Loucy (cell line): ENCODE data around the gene HRC.

ENCODE experiments used
- H2AFZ ChIP-seq: fragments of 200-600 bp; sonication (generic); 2 replicates; pipeline ENCODE4 v1.6.0; 2016; ENCODE audit warnings: antibody characterized with exemption, mild to moderate bottlenecking, low read length, moderate library complexity
- H3F3A ChIP-seq: fragments of 200-600 bp; 2 replicates; pipeline ENCODE4 v1.6.0; 2016; ENCODE audit warnings: antibody characterized with exemption, low read depth, mild to moderate bottlenecking
- H3K27me3 ChIP-seq: fragments of 200-600 bp; sonication (generic); 2 replicates; pipeline ENCODE4 v1.6.1; 2014; ENCODE audit warnings: low read length, mild to moderate bottlenecking; ENCODE audit not compliant: insufficient read depth, poor library complexity, severe bottlenecking
- H3K36me3 ChIP-seq: fragments of 200-600 bp; sonication (generic); 2 replicates; pipeline ENCODE4 v1.6.1; 2016; ENCODE audit warnings: low read length; ENCODE audit not compliant: insufficient read depth
- H3K4me1 ChIP-seq: fragments of 200-600 bp; sonication (generic); 2 replicates; pipeline ENCODE4 v1.5.1; 2014; ENCODE audit warnings: low read length, mild to moderate bottlenecking; ENCODE audit not compliant: insufficient read depth, poor library complexity, severe bottlenecking
- H3K4me2 ChIP-seq: fragments of 200-600 bp; sonication (generic); 2 replicates; pipeline ENCODE4 v1.6.0; 2014; ENCODE audit warnings: antibody characterized with exemption, low read length, low read depth, mild to moderate bottlenecking; ENCODE audit not compliant: poor library complexity, severe bottlenecking
- H3K4me3 ChIP-seq: fragments of 200-600 bp; sonication (generic); 2 replicates; pipeline ENCODE4 v1.5.1; 2014; ENCODE audit warnings: low read length, mild to moderate bottlenecking, mixed read lengths; ENCODE audit not compliant: poor library complexity, severe bottlenecking
- H3K79me2 ChIP-seq: fragments of 200-600 bp; sonication (generic); 2 replicates; pipeline ENCODE4 v1.6.1; 2014; ENCODE audit warnings: low read length; ENCODE audit not compliant: insufficient read depth
- H3K9ac ChIP-seq: fragments of 200-600 bp; sonication (generic); 2 replicates; pipeline ENCODE4 v1.6.0; 2014; ENCODE audit warnings: mild to moderate bottlenecking, low read depth, low read length, moderate library complexity; ENCODE audit not compliant: poor library complexity, severe bottlenecking
- H3K9me2 ChIP-seq: fragments of 200-600 bp; sonication (generic); replicated peaks from 2 replicates; pipeline ENCODE4 v1.6.1; 2016; ENCODE audit warnings: low read depth, low read length, mixed read lengths
- H3K9me3 ChIP-seq: fragments of 200-600 bp; sonication (generic); 2 replicates; pipeline ENCODE4 v1.6.1; 2014; ENCODE audit warnings: mild to moderate bottlenecking, antibody characterized with exemption, low read length, low read depth; ENCODE audit not compliant: insufficient read depth
- H4K20me1 ChIP-seq: fragments of 200-600 bp; sonication (generic); 2 replicates; pipeline ENCODE4 v1.6.0; 2014; ENCODE audit warnings: antibody characterized with exemption, low read length, mild to moderate bottlenecking; ENCODE audit not compliant: insufficient read depth, poor library complexity, severe bottlenecking
- EZH2phosphoT487 ChIP-seq: fragments of 200-600 bp; IDR thresholded peaks from 2 replicates; pipeline ENCODE4 v1.6.1; 2018; ENCODE audit warnings: antibody characterized with exemption, mild to moderate bottlenecking, moderate library complexity, borderline replicate concordance
- TF ChIP-seq, protein P1 (sequence below): fragments of 200-600 bp; sonication (generic); conservative IDR thresholded peaks from 2 replicates; pipeline ENCODE4 v1.5.1; 2014; ENCODE audit warnings: mild to moderate bottlenecking, antibody characterized with exemption, low read length

The HRC gene

DNA sequence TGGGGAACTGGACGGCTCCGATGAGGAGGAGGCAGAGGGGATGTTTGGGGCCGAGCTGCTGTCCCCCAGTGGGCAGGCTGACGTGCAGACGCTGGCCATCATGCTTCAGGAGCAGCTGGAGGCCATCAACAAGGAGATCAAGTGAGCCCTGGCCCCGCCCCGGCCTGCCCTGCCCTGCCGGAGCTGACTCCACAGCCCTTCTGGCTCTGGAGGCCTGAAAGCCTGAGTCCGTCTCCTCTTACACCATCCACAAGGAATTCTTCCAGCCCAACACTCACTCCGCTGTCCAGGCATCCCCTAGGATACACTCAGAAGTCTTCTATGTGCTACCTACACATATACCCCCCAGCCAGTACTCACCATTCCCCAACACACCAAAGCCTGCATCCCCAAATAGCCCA is 18.4 kb downstream of the HRC start:
- no peak overlapping the region for H3K4me2 ChIP-seq
- no peaks in the 10 kb centered on the region for H3K9me2 ChIP-seq
- no peak overlapping the region for H3K9ac ChIP-seq
- TF ChIP-seq, protein P1, sequence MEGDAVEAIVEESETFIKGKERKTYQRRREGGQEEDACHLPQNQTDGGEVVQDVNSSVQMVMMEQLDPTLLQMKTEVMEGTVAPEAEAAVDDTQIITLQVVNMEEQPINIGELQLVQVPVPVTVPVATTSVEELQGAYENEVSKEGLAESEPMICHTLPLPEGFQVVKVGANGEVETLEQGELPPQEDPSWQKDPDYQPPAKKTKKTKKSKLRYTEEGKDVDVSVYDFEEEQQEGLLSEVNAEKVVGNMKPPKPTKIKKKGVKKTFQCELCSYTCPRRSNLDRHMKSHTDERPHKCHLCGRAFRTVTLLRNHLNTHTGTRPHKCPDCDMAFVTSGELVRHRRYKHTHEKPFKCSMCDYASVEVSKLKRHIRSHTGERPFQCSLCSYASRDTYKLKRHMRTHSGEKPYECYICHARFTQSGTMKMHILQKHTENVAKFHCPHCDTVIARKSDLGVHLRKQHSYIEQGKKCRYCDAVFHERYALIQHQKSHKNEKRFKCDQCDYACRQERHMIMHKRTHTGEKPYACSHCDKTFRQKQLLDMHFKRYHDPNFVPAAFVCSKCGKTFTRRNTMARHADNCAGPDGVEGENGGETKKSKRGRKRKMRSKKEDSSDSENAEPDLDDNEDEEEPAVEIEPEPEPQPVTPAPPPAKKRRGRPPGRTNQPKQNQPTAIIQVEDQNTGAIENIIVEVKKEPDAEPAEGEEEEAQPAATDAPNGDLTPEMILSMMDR, result no peak
- TF ChIP-seq EZH2phosphoT487, result no peak
- H3K36me3 ChIP-seq, result no peaks in the 10 kb centered on the region
- H3K27me3 ChIP-seq, result no peaks in the 10 kb centered on the region
- H3K4me3 ChIP-seq, result no peak overlapping the region
- H3K4me1 ChIP-seq, result no peaks in the 10 kb centered on the region
- H3K9me3 ChIP-seq, result no peaks in the 10 kb centered on the region
- H3F3A ChIP-seq, result no peaks in the 10 kb centered on the region
- no peak overlapping the region for H2AFZ ChIP-seq
- H3K79me2 ChIP-seq, result no peaks in the 10 kb centered on the region
- no peaks in the 10 kb centered on the region for H4K20me1 ChIP-seq

DNA sequence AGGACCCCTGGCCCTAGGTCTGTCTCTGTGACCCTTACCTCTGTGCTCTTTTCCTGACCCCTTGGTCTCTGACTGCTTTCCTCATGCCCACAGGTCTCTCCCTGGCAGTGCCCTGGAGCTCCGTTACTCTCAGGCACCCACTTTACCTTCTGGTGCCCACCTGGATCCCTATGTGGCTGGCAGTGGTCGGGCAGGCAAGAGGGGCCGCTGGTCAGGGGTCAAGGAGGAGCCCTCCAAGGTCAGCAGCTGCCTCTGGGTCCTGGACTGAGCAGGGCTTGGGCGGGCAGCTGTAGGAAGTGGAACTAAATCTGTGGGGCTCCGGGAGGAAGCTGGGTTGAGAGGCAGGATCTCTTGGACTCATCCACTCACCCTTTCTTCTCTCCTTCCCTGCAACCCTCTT is 19.5 kb downstream of the HRC start:
- Histone ChIP-seq H2AFZ (no peak overlapping the region), H3K4me1 (no peaks in the 10 kb centered on the region), H4K20me1 (no peaks in the 10 kb centered on the region), H3K9me2 (no peaks in the 10 kb centered on the region), H3K27me3 (no peaks in the 10 kb centered on the region), H3K79me2 (no peaks in the 10 kb centered on the region), H3K9ac (no peak overlapping the region), H3K4me3 (no peak overlapping the region), H3K36me3 (no peaks in the 10 kb centered on the region), H3F3A (no peaks in the 10 kb centered on the region), H3K4me2 (no peak overlapping the region), H3K9me3 (no peaks in the 10 kb centered on the region)
- no peak for TF ChIP-seq EZH2phosphoT487
- TF ChIP-seq, protein P1, result no peak

DNA sequence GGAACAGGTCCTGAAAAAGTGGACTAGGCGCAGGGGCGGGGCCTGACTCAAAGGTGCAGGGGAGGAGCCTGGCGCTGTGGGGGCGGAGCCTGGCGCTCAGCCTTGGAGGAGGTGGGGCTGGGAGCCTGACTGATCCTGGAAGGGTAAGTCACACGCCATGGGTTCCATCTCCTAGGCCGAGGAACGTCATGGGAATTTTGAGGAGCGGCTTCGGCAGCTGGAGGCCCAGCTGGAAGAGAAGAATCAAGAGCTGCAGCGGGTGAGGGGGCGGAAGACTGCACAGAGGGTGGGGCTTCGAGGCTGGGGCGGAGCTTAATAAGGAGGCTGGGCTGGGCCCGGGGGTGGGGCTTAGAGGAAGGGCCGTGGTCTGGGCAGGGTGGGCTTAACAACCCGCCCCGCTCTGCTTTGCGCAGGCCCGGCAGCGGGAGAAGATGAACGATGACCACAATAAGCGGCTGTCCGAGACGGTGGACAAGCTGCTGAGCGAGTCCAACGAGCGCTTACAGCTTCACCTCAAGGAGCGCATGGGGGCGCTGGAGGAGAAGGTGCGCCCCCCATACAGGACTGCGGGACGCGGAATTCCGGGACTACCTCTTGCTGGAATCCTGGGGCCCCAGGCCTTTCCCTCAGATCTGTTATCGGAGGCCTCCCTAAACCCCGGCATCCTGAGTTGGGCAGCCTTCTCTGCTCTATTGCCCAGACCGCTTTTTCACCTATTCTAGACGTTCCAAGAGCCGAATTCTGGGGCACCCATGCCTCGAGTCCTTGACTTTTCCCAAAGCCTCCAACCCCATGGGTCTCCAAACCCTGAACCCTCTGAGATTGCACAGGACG is 21.4 kb downstream of the HRC start:
- no peaks in the 10 kb centered on the region for H3K79me2 ChIP-seq
- no peaks in the 10 kb centered on the region for H4K20me1 ChIP-seq
- no peak overlapping the region for H3K4me3 ChIP-seq
- no peak overlapping the region for H3K4me2 ChIP-seq
- no peaks in the 10 kb centered on the region for H3K36me3 ChIP-seq
- no peak overlapping the region for H3K9ac ChIP-seq
- TF ChIP-seq EZH2phosphoT487, result no peak
- TF ChIP-seq, protein P1, result no peak
- H3K27me3 ChIP-seq, result no peaks in the 10 kb centered on the region
- no peaks in the 10 kb centered on the region for H3K9me3 ChIP-seq
- no peaks in the 10 kb centered on the region for H3K9me2 ChIP-seq
- peaks cover 2% of the 10 kb centered on the region for H3K4me1 ChIP-seq
- H2AFZ ChIP-seq, result no peak overlapping the region
- no peaks in the 10 kb centered on the region for H3F3A ChIP-seq
